ENCODE measurements around the gene VPS25. TPM values are rescaled to one million over a fixed set of nuclear protein-coding genes. Genes with fewer than 3 reads are reported as not detected.

VPS25 gene
- polyA plus RNA-seq, 3 donors = 71.3 to 125 (median 104) TPM

GRCh38 chr17:42803074-42803883 lies 30.0 kb downstream of the VPS25 start:
- Histone ChIP-seq H3K9me3 (replicated peaks in 1 of 2; ENCODE audit: control insufficient read depth in 1 of 2, insufficient read depth in 1 of 2, low read length in 2 of 2) (no peaks in the 10 kb centered on the region), H2AFZ (ENCODE audit: insufficient read depth, low read depth, low read length, poor library complexity, severe bottlenecking) (no peak overlapping the region), H3K79me2 (ENCODE audit: insufficient read depth, low read length) (peaks cover 1% of the 10 kb centered on the region), H3K4me1 (ENCODE audit: control insufficient read depth in 1 of 2, insufficient read depth in 2 of 2, low read length in 2 of 2) (peaks cover 5 to 6% of the 10 kb centered on the region in 2 donors), H3K36me3 (replicated peaks in 1 of 2; ENCODE audit: control insufficient read depth in 1 of 2, insufficient read depth in 2 of 2, low read length in 2 of 2) (no peaks in the 10 kb centered on the region), H3K9ac (ENCODE audit: insufficient read depth, low read length, poor library complexity, severe bottlenecking) (no peak overlapping the region), H3K4me2 (replicated peaks; ENCODE audit: extremely low read depth, low read length, poor library complexity, severe bottlenecking) (no peak overlapping the region), H3K27ac (ENCODE audit: low read depth in 1 of 2, low read length in 2 of 2) (no peak overlapping the region), H4K20me1 (ENCODE audit: insufficient read depth, low read length) (no peaks in the 10 kb centered on the region), H3K27me3 (ENCODE audit: control insufficient read depth in 2 of 2, insufficient read depth in 2 of 2, low read length in 2 of 2) (no peaks in the 10 kb centered on the region), H3K4me3 (replicated peaks in 1 of 3; ENCODE audit: low read depth in 2 of 3, low read length in 3 of 3) (no peak overlapping the region)
- no CpG with 5 or more reads among the region's 2 CpGs for WGBS (ENCODE audit: insufficient coverage)
- Mint-ChIP-seq H3K4me1 (peaks cover 5% of the 10 kb centered on the region), H3K4me3 (no peak overlapping the region), H3K9me3 (no peaks in the 10 kb centered on the region), H3K27ac (no peak overlapping the region), H3K36me3 (peaks cover 0 to 3% of the 10 kb centered on the region in 2 donors), H3K27me3 (ENCODE audit: low read depth in 3 of 3) (peaks cover 6 to 13% (median 6%) of the 10 kb centered on the region in 3 donors)
- no peak for DNase-seq
- intact Hi-C loops (cut with micrococcal nuclease) = no loop called here
- no peak for TF ChIP-seq CTCF (IDR thresholded peaks at IDR 0.05)

- Histone ChIP-seq H3K4me2 (replicated peaks; ENCODE audit: extremely low read depth, low read length, poor library complexity, severe bottlenecking) (no peak overlapping the region), H4K20me1 (ENCODE audit: insufficient read depth, low read length) (no peaks in the 10 kb centered on the region), H3K9ac (ENCODE audit: insufficient read depth, low read length, poor library complexity, severe bottlenecking) (no peak overlapping the region), H3K4me3 (replicated peaks in 1 of 3; ENCODE audit: low read depth in 2 of 3, low read length in 3 of 3) (no peak overlapping the region), H3K27me3 (ENCODE audit: control insufficient read depth in 2 of 2, insufficient read depth in 2 of 2, low read length in 2 of 2) (no peaks in the 10 kb centered on the region), H3K36me3 (replicated peaks in 1 of 2; ENCODE audit: control insufficient read depth in 1 of 2, insufficient read depth in 2 of 2, low read length in 2 of 2) (peaks cover 8 to 14% of the 10 kb centered on the region in 2 donors), H3K27ac (ENCODE audit: low read depth in 1 of 2, low read length in 2 of 2) (no peak overlapping the region), H2AFZ (ENCODE audit: insufficient read depth, low read depth, low read length, poor library complexity, severe bottlenecking) (no peak overlapping the region), H3K4me1 (ENCODE audit: control insufficient read depth in 1 of 2, insufficient read depth in 2 of 2, low read length in 2 of 2) (no peaks in the 10 kb centered on the region), H3K79me2 (ENCODE audit: insufficient read depth, low read length) (no peaks in the 10 kb centered on the region), H3K9me3 (replicated peaks in 1 of 2; ENCODE audit: control insufficient read depth in 1 of 2, insufficient read depth in 1 of 2, low read length in 2 of 2) (no peaks in the 10 kb centered on the region)
- H3K4me3 Mint-ChIP-seq = no peak overlapping the region
- H3K27ac Mint-ChIP-seq = no peak overlapping the region
- 100% methylated on average over 1 of the region's 1 CpG for WGBS (ENCODE audit: insufficient coverage)
- intact Hi-C loops (cut with micrococcal nuclease) = no loop called here
- H3K27me3 Mint-ChIP-seq (ENCODE audit: low read depth in 3 of 3) = peaks cover 4 to 11% (median 6%) of the 10 kb centered on the region in 3 donors
- no peak for DNase-seq
- H3K4me1 Mint-ChIP-seq = no peaks in the 10 kb centered on the region
- H3K36me3 Mint-ChIP-seq = peaks cover 12 to 19% of the 10 kb centered on the region in 2 donors
- no peaks in the 10 kb centered on the region for H3K9me3 Mint-ChIP-seq
- no peak for TF ChIP-seq CTCF (IDR thresholded peaks at IDR 0.05)
These were observed 31.7 kb downstream of the VPS25 start for GRCh38 chr17:42804918-42805367.

All from CD14-positive monocyte (primary cell).